ENCODE data around the gene CTNND2. TPM values are rescaled to one million over a fixed set of nuclear protein-coding genes. Genes with fewer than 3 reads are reported as not detected.

The CTNND2 gene
- total RNA-seq, 4 donors from 2014 or later = 0.18 to 14.9 (median 0.47) TPM; not detected in 1

- no peak for DNase-seq
- Histone ChIP-seq H3K4me3 (no peak overlapping the region), H3K36me3 (no peaks in the 10 kb centered on the region), H3K27ac (no peak overlapping the region), H3K9me3 (no peaks in the 10 kb centered on the region), H3K4me1 (no peaks in the 10 kb centered on the region), H3K27me3 (no peaks in the 10 kb centered on the region)
- TF ChIP-seq POLR2A (IDR thresholded peaks at IDR 0.05) = no peak
- TF ChIP-seq CTCF (IDR thresholded peaks at IDR 0.05) = no peak
These were observed 21.5 kb upstream of the CTNND2 start for GRCh38 chr5:11925701-11926100.

GRCh38 chr5:11922394-11922793 lies 18.1 kb upstream of the CTNND2 start:
- Histone ChIP-seq H3K4me3 (no peak overlapping the region), H3K36me3 (no peaks in the 10 kb centered on the region), H3K9me3 (no peaks in the 10 kb centered on the region), H3K27me3 (no peaks in the 10 kb centered on the region), H3K4me1 (no peaks in the 10 kb centered on the region), H3K27ac (no peak overlapping the region)
- TF ChIP-seq POLR2A (IDR thresholded peaks at IDR 0.05) (no peak), CTCF (IDR thresholded peaks at IDR 0.05) (no peak)
- DNase-seq = no peak

- Histone ChIP-seq H3K9me3 (no peaks in the 10 kb centered on the region), H3K4me1 (no peaks in the 10 kb centered on the region), H3K36me3 (no peaks in the 10 kb centered on the region), H3K27me3 (no peaks in the 10 kb centered on the region), H3K4me3 (no peak overlapping the region), H3K27ac (no peak overlapping the region)
- TF ChIP-seq POLR2A (IDR thresholded peaks at IDR 0.05) (no peak), CTCF (IDR thresholded peaks at IDR 0.05) (no peak)
- DNase-seq = no peak
These were observed 14.3 kb upstream of the CTNND2 start for GRCh38 chr5:11918463-11919045.

GRCh38 chr5:11909471-11909870 lies 5.2 kb upstream of the CTNND2 start:
- H3K36me3 ChIP-seq = no peaks in the 10 kb centered on the region
- H3K27me3 ChIP-seq = no peaks in the 10 kb centered on the region
- H3K4me1 ChIP-seq = no peaks in the 10 kb centered on the region
- TF ChIP-seq POLR2A (IDR thresholded peaks at IDR 0.05) = no peak
- no peak for TF ChIP-seq CTCF (IDR thresholded peaks at IDR 0.05)
- no peak for DNase-seq
- H3K9me3 ChIP-seq = no peaks in the 10 kb centered on the region
- no peak overlapping the region for H3K27ac ChIP-seq
- H3K4me3 ChIP-seq = no peak overlapping the region

- no peaks in the 10 kb centered on the region for H3K36me3 ChIP-seq
- no peak overlapping the region for H3K27ac ChIP-seq
- H3K9me3 ChIP-seq = no peaks in the 10 kb centered on the region
- DNase-seq = no peak
- TF ChIP-seq POLR2A (IDR thresholded peaks at IDR 0.05) (no peak), CTCF (IDR thresholded peaks at IDR 0.05) (no peak)
- peaks cover 0 to 8% (median 0%) of the 10 kb centered on the region in 4 donors for H3K4me1 ChIP-seq
- H3K27me3 ChIP-seq = no peaks in the 10 kb centered on the region
- no peak overlapping the region for H3K4me3 ChIP-seq
These were observed 2.3 kb upstream of the CTNND2 start for GRCh38 chr5:11906497-11906896.

GRCh38 chr5:11905206-11905605 lies 960 bp upstream of the CTNND2 start:
- H3K4me1 ChIP-seq = peaks cover 0 to 8% (median 0%) of the 10 kb centered on the region in 4 donors
- H3K9me3 ChIP-seq = no peaks in the 10 kb centered on the region
- TF ChIP-seq CTCF (IDR thresholded peaks at IDR 0.05) = no peak
- no peak for TF ChIP-seq POLR2A (IDR thresholded peaks at IDR 0.05)
- no peaks in the 10 kb centered on the region for H3K27me3 ChIP-seq
- no peak for DNase-seq
- no peak overlapping the region for H3K27ac ChIP-seq
- H3K36me3 ChIP-seq = no peaks in the 10 kb centered on the region
- H3K4me3 ChIP-seq = no peak overlapping the region

Measured in Peyer's patch (tissue), 4 donors.